ENCODE data around the gene TMEM183A.

Gene TMEM183A

DNA sequence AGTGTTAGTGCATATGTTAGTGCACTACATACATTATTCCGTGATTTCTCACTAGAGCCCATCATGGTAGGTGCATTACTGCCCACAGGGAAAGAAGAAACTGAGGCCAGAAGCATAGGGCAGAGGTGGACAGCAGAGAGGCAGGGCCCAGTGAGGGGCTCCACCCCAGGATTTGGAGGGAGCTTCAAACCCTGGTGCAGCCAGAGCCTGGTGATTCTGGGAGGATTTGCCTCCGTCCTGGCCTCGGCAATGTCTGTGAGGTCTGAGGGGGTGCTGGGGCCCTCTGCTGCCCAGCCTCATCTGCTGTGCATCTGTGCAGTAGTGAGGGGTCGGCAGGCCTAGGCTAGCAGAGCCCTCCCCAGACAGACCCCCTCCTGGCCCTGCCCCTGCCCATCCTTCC lies 41.9 kb downstream of the TMEM183A start:
- TF ChIP-seq SIN3A (IDR thresholded peaks at IDR 0.05; ENCODE audit: borderline replicate concordance, insufficient read depth, low read length), result no peak
- TF ChIP-seq, protein P1, sequence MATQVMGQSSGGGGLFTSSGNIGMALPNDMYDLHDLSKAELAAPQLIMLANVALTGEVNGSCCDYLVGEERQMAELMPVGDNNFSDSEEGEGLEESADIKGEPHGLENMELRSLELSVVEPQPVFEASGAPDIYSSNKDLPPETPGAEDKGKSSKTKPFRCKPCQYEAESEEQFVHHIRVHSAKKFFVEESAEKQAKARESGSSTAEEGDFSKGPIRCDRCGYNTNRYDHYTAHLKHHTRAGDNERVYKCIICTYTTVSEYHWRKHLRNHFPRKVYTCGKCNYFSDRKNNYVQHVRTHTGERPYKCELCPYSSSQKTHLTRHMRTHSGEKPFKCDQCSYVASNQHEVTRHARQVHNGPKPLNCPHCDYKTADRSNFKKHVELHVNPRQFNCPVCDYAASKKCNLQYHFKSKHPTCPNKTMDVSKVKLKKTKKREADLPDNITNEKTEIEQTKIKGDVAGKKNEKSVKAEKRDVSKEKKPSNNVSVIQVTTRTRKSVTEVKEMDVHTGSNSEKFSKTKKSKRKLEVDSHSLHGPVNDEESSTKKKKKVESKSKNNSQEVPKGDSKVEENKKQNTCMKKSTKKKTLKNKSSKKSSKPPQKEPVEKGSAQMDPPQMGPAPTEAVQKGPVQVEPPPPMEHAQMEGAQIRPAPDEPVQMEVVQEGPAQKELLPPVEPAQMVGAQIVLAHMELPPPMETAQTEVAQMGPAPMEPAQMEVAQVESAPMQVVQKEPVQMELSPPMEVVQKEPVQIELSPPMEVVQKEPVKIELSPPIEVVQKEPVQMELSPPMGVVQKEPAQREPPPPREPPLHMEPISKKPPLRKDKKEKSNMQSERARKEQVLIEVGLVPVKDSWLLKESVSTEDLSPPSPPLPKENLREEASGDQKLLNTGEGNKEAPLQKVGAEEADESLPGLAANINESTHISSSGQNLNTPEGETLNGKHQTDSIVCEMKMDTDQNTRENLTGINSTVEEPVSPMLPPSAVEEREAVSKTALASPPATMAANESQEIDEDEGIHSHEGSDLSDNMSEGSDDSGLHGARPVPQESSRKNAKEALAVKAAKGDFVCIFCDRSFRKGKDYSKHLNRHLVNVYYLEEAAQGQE (IDR thresholded peaks at IDR 0.05; ENCODE audit: insufficient read depth in 1 of 2, low read depth in 2 of 2, low read length in 2 of 2), result no peak
- TF ChIP-seq TAF1 (IDR thresholded peaks at IDR 0.05; ENCODE audit: borderline replicate concordance, insufficient read depth, low read length), result no peak
- TF ChIP-seq FOXP2 (optimal IDR thresholded peaks at IDR 0.05; ENCODE audit: borderline replicate concordance, extremely low read depth, extremely low read length, insufficient read depth), result no peak
- no peak for TF ChIP-seq POLR2AphosphoS5 (IDR thresholded peaks at IDR 0.05; ENCODE audit: low read depth, low read length)

DNA sequence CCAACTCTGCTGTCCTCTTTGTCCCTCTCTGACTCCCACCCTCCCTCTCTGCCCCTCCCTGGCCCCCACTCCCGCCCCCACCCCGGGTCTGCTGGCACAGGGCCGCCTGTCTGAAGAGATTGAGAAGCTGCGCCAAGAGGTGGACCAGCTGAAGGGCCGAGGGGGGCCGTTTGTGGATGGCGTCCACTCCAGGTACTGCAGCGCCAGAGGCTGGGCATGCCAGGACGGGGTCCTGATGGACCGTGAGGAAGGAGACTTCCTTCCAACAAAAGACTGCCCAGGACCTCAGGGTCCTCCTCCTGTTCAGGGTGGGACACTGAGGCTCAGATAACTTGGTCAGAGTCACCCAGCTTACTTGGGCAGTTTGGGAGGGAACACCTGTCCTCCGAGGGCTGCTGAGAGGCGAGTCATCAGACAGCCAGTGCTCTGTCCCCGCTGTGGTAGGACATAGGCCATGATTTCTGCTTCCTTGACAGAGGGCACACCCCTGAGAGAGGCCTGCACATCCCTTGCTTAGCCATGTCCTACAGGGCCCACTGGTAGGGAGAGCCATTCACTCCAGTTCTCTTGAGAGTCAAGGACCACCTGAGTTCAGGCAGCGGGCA lies 42.5 kb downstream of the TMEM183A start:
- no peak for TF ChIP-seq SIN3A (IDR thresholded peaks at IDR 0.05; ENCODE audit: borderline replicate concordance, insufficient read depth, low read length)
- no peak for TF ChIP-seq POLR2AphosphoS5 (IDR thresholded peaks at IDR 0.05; ENCODE audit: low read depth, low read length)
- no peak for TF ChIP-seq TAF1 (IDR thresholded peaks at IDR 0.05; ENCODE audit: borderline replicate concordance, insufficient read depth, low read length)
- TF ChIP-seq, protein P1 (IDR thresholded peaks at IDR 0.05; ENCODE audit: insufficient read depth in 1 of 2, low read depth in 2 of 2, low read length in 2 of 2), result no peak
- TF ChIP-seq FOXP2 (optimal IDR thresholded peaks at IDR 0.05; ENCODE audit: borderline replicate concordance, extremely low read depth, extremely low read length, insufficient read depth), result no peak

DNA sequence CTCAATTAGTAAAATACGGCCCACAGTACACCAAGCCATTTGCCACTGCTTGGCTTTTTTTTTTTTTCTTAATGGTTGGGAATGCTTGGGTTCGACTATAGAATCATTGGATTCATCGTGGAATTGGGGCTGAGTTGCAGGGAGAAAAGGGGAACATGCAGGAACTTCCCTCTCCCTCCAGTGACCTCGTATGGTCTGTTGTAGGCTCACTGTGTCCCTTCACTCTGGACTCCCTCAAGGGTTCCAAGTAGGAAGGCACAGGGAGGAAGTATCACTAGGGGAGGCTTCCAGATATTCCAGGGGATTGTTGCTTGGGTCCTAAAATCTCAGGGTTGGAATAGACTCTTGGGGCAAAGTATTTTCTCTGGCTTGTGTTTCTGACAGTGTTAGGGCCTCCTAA lies 43.7 kb downstream of the TMEM183A start:
- TF ChIP-seq POLR2AphosphoS5 (IDR thresholded peaks at IDR 0.05; ENCODE audit: low read depth, low read length) (no peak), SIN3A (IDR thresholded peaks at IDR 0.05; ENCODE audit: borderline replicate concordance, insufficient read depth, low read length) (no peak), FOXP2 (optimal IDR thresholded peaks at IDR 0.05; ENCODE audit: borderline replicate concordance, extremely low read depth, extremely low read length, insufficient read depth) (no peak), TAF1 (IDR thresholded peaks at IDR 0.05; ENCODE audit: borderline replicate concordance, insufficient read depth, low read length) (no peak)
- TF ChIP-seq, protein P1 (IDR thresholded peaks at IDR 0.05; ENCODE audit: insufficient read depth in 1 of 2, low read depth in 2 of 2, low read length in 2 of 2), result no peak

DNA sequence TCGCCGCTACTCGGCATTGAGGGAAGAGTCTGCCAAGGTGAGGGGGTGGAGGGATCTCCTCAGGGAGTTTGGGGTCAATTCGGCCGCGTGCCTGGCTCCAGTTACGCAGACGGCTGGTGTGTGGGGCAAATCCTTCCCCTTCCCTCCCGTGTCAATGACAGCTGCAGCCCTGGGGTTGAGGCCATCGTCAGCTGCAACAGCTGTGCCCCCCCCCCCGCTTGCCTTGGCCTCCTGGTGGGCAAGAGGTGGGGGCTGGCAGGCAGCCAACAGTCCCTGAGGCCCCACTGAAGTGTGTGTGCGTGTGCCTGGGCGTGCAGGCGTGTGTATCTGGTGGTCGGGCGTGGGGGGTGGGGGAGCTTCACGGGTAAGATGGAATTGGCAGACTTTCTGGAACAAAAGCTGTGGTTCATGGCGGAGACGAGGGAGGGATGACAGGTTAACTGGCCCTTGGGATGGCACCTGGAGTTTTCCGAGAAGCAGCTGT lies 44.7 kb downstream of the TMEM183A start:
- TF ChIP-seq TAF1 (IDR thresholded peaks at IDR 0.05; ENCODE audit: borderline replicate concordance, insufficient read depth, low read length), result no peak
- TF ChIP-seq FOXP2 (optimal IDR thresholded peaks at IDR 0.05; ENCODE audit: borderline replicate concordance, extremely low read depth, extremely low read length, insufficient read depth), result no peak
- TF ChIP-seq POLR2AphosphoS5 (IDR thresholded peaks at IDR 0.05; ENCODE audit: low read depth, low read length), result no peak
- no peak for TF ChIP-seq SIN3A (IDR thresholded peaks at IDR 0.05; ENCODE audit: borderline replicate concordance, insufficient read depth, low read length)
- TF ChIP-seq, protein P1 (IDR thresholded peaks at IDR 0.05; ENCODE audit: insufficient read depth in 1 of 2, low read depth in 2 of 2, low read length in 2 of 2), result no peak

Measured in PFSK-1 (cell line).